DOHH2 (cell line): ENCODE data around the gene KCP.

Source experiments
- CTCF ChIP-seq: fragments of 200-600 bp; sonication (generic); IDR thresholded peaks from one replicate; pipeline ENCODE4 v1.5.1; 2014; ENCODE audit warnings: antibody characterized with exemption, mild to moderate bottlenecking, low read depth, low read length; ENCODE audit not compliant: poor library complexity, severe bottlenecking
- EZH2phosphoT487 ChIP-seq: fragments of 200-600 bp; sonication (generic); IDR thresholded peaks from 2 replicates; pipeline ENCODE4 v1.6.1; 2017; ENCODE audit warnings: borderline replicate concordance, mild to moderate bottlenecking, antibody characterized with exemption, low read length, moderate library complexity, mixed read lengths

GRCh38 chr7:128876127-128876526 lies 34.4 kb downstream of the KCP start:
- TF ChIP-seq EZH2phosphoT487 (no peak), CTCF (no peak)
